Prostate gland (tissue), 2 donors: Measurements from ENCODE around the gene M1AP. TPM values are rescaled to one million over a fixed set of nuclear protein-coding genes. Genes with fewer than 3 reads are reported as not detected.

Source experiments
- DNase-seq: peaks from one replicate; pipeline ENCODE4 v3.0.0-alpha.2; 2019; ENCODE audit warnings: low spot score
- H3K27ac ChIP-seq, 2 donors: fragments of 200-600 bp; sonication (generic); 2 replicates each; pipeline ENCODE4 v1.5.1; 2017 to 2019
- H3K27me3 ChIP-seq: fragments of 200-600 bp; sonication (generic); replicated peaks from 2 replicates; pipeline ENCODE4 v1.5.1; 2019; ENCODE audit not compliant: insufficient read depth
- H3K36me3 ChIP-seq, 2 donors: fragments of 200-600 bp; sonication (generic); 1 replicate in 1 of 2; 2 replicates in 1 of 2; pipeline versions ENCODE4 v1.5.1 to v1.8.1; 2017 to 2019
- H3K4me1 ChIP-seq: fragments of 200-600 bp; sonication (generic); replicated peaks from 2 replicates; pipeline ENCODE4 v1.5.1; 2019
- H3K4me3 ChIP-seq, 2 donors: fragments of 200-600 bp; sonication (generic); 2 replicates each; pipeline ENCODE4 v1.5.1; 2017 to 2019
- H3K9me3 ChIP-seq: fragments of 200-600 bp; sonication (generic); 2 replicates; pipeline ENCODE4 v1.5.1; 2017
- CTCF ChIP-seq, 4 experiments: fragments of 200-600 bp in 2 of 4; fragments of 450-650 bp in 2 of 4; sonication (generic) in 2 of 4; IDR thresholded peaks; 1 replicate in 3 of 4; 2 replicates in 1 of 4; pipeline ENCODE4 v1.5.1; 2016 to 2019; ENCODE audit warnings: antibody characterized with exemption in 4 of 4, mild to moderate bottlenecking in 2 of 4, moderate library complexity in 2 of 4
- POLR2A ChIP-seq: fragments of 450-650 bp; IDR thresholded peaks from one replicate; pipeline ENCODE4 v1.6.1; 2016; ENCODE audit warnings: antibody characterized with exemption, mild to moderate bottlenecking
- POLR2AphosphoS5 ChIP-seq: sonication (generic); formaldehyde crosslinking; IDR thresholded peaks from one replicate; pipeline ENCODE4 v1.6.1; 2017; ENCODE audit warnings: antibody characterized with exemption
- WGBS: methylation state at CpG from one replicate; pipeline ENCODE4 v1.1.5; 2018; 5-methylcytosine and 5-hydroxymethylcytosine counted together
- intact Hi-C: fragments of 100-400 bp; cut with DNase I; formaldehyde crosslinking; loops from one replicate; pipeline ENCODE4 v1.14.2; 2022
- total RNA-seq, 2 donors: library from RNA; depleted of rRNA; stranded (reverse); fragments of >200 nt; gene quantifications; one replicate each; pipeline ENCODE4 v1.1.0, GENCODE V29; 2016

M1AP gene
- total RNA-seq, 2 donors from 2014 or later: 0.18 to 10.9 TPM

- Histone ChIP-seq H3K36me3 (no peaks in the 10 kb centered on the region), H3K27me3 (no peaks in the 10 kb centered on the region), H3K4me3 (no peak overlapping the region), H3K4me1 (no peaks in the 10 kb centered on the region), H3K9me3 (no peaks in the 10 kb centered on the region), H3K27ac (no peak overlapping the region)
- no peak for TF ChIP-seq POLR2A
- TF ChIP-seq POLR2AphosphoS5: no peak
- no peak for TF ChIP-seq CTCF (IDR thresholded peaks at IDR 0.05)
- DNase-seq: no peak
- 64% methylated on average over 2 of the region's 2 CpGs for WGBS
- intact Hi-C loops: loop anchor here (10.0 kb wide), 1 partner anchor 59 kb away; the partner anchor contains the start of genes AUP1, DQX1 and HTRA2
These were observed 64.0 kb downstream of the M1AP start for GRCh38 chr2:74584088-74584645.

GRCh38 chr2:74583504-74583903 lies 64.6 kb downstream of the M1AP start:
- Histone ChIP-seq H3K27me3 (no peaks in the 10 kb centered on the region), H3K27ac (no peak overlapping the region), H3K36me3 (no peaks in the 10 kb centered on the region), H3K4me1 (no peaks in the 10 kb centered on the region), H3K4me3 (no peak overlapping the region), H3K9me3 (no peaks in the 10 kb centered on the region)
- intact Hi-C loops: loop anchor here (10.0 kb wide), 1 partner anchor 59 kb away; the partner anchor contains the start of genes AUP1, DQX1 and HTRA2
- DNase-seq: no peak
- TF ChIP-seq CTCF (IDR thresholded peaks at IDR 0.05): no peak
- TF ChIP-seq POLR2AphosphoS5: no peak
- no peak for TF ChIP-seq POLR2A

GRCh38 chr2:74582184-74582583 lies 65.9 kb downstream of the M1AP start:
- intact Hi-C loops: loop anchor here (10.0 kb wide), 1 partner anchor 57 kb away; the partner anchor contains the start of genes AUP1, DQX1 and HTRA2
- TF ChIP-seq POLR2A (no peak), CTCF (IDR thresholded peaks at IDR 0.05) (no peak), POLR2AphosphoS5 (no peak)
- no peak for DNase-seq
- Histone ChIP-seq H3K9me3 (no peaks in the 10 kb centered on the region), H3K27ac (no peak overlapping the region), H3K4me1 (no peaks in the 10 kb centered on the region), H3K4me3 (no peak overlapping the region), H3K27me3 (no peaks in the 10 kb centered on the region), H3K36me3 (no peaks in the 10 kb centered on the region)
- WGBS: 78% methylated on average over 2 of the region's 2 CpGs

DNA sequence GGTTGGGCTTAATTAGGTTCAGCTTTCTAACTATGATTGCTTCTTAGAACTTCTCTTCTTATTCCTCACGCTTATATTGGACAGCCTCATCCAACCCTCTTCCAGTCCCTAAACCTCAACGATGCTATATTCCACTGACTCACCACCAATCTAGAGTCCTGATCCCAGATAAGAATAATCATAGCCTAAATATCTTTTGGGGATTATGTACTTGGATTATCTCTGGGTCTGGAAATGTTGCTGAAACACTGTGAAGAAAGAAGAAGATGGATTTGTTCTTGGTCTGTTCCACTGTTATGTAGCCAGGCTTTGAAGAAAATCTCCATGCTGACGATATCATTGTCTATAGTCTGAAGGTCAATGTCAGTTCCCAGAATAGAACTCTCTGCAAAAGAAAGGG lies 66.7 kb downstream of the M1AP start:
- H3K27me3 ChIP-seq: no peaks in the 10 kb centered on the region
- H3K9me3 ChIP-seq: no peaks in the 10 kb centered on the region
- no peaks in the 10 kb centered on the region for H3K4me1 ChIP-seq
- intact Hi-C loops: loop anchor here (10.0 kb wide), 1 partner anchor 57 kb away; the partner anchor contains the start of genes AUP1, DQX1 and HTRA2
- H3K4me3 ChIP-seq: no peak overlapping the region
- TF ChIP-seq CTCF (IDR thresholded peaks at IDR 0.05) (no peak), POLR2A (no peak), POLR2AphosphoS5 (no peak)
- no peaks in the 10 kb centered on the region for H3K36me3 ChIP-seq
- no peak overlapping the region for H3K27ac ChIP-seq
- 88% methylated on average over 3 of the region's 3 CpGs for WGBS
- DNase-seq: no peak

GRCh38 chr2:74578408-74578807 lies 69.7 kb downstream of the M1AP start:
- Histone ChIP-seq H3K36me3 (no peaks in the 10 kb centered on the region), H3K27me3 (no peaks in the 10 kb centered on the region), H3K27ac (no peak overlapping the region), H3K9me3 (no peaks in the 10 kb centered on the region), H3K4me3 (no peak overlapping the region), H3K4me1 (no peaks in the 10 kb centered on the region)
- 82% methylated on average over 3 of the region's 3 CpGs for WGBS
- intact Hi-C loops: no loop called here
- TF ChIP-seq POLR2AphosphoS5 (no peak), POLR2A (no peak), CTCF (IDR thresholded peaks at IDR 0.05) (no peak)
- no peak for DNase-seq
